ENCODE data around the gene GNAS. TPM values are rescaled to one million over a fixed set of nuclear protein-coding genes. Genes with fewer than 3 reads are reported as not detected.

Gene GNAS
- total RNA-seq, 1 experiment from 2014 or later: 418 TPM

DNA sequence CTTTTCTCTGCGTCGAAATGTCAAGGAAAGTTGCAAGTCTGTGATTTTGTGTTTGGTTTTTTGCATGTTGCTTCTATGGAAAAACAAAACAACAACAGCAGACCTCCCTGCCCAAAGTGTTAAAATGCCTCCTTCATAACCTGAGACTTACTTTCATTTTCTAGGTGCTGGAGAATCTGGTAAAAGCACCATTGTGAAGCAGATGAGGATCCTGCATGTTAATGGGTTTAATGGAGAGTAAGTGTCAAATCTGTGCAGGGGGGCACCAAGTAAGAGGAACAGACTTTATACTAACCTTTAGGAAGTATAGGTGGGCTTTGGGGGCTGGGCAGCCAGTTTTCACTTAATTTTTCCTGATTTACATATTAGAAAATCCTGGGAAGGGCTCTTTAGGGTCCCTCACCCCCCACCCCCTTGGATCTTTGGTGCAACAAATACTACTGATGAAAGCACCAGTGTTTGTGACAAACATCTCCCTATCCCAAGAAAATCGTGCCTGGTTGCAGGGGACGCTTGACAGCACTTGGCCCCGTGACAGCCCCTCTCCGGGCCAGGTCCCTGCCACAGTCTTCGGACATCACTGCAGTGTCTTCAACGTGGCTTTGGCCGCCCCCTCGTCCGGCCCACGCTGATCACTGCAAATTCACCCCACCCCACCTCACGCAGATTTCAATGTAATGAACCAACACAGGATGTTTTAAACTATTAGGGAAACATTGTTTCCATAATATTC is 43.1 kb downstream of the GNAS start:
- DNase-seq (ENCODE audit: low read depth): no peak

- no peak for DNase-seq (ENCODE audit: low read depth)
Observed at GRCh38 chr20:58896820-58897219, 44.3 kb downstream of the GNAS start.

GRCh38 chr20:58897488-58897887 is 45.0 kb downstream of the GNAS start:
- DNase-seq (ENCODE audit: low read depth): no peak

GRCh38 chr20:58898629-58899408 is 46.3 kb downstream of the GNAS start:
- DNase-seq (ENCODE audit: low read depth): no peak

DNA sequence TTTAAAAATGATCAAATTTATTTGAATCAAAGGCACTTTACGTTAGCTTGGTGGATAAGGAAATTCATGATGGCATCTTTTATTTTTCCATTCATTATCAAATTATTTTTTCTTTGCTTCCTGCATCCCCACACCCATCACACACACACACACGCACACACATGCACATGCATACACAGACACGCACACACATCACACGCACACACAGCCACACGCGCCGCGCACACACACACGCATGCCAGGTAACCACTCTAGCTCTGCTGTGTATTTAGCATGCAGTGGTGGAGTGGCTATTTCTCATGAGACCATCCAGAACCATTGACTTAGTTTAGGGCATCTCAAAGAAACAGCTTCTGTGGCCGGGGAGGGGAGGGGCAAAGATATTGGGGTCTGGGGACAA is 47.0 kb downstream of the GNAS start:
- DNase-seq (ENCODE audit: low read depth): no peak

GRCh38 chr20:58900397-58900796 is 47.9 kb downstream of the GNAS start:
- no peak for DNase-seq (ENCODE audit: low read depth)

GRCh38 chr20:58901488-58902402 is 49.2 kb downstream of the GNAS start:
- DNase-seq (ENCODE audit: low read depth): no peak

DNA sequence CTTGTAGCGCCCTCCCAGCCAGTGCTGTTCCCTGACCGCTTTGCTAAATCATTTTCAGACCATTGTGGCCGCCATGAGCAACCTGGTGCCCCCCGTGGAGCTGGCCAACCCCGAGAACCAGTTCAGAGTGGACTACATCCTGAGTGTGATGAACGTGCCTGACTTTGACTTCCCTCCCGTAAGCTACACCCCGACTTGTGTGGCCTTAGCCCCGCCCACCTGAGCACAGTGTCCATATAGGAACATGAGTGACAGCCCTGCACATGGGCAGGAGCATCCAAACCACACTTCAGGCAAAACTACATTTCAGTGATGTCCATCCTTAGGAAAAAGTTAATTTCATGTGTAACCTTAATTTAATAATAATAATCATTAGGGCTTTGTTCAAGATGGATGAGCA is 51.1 kb downstream of the GNAS start:
- DNase-seq (ENCODE audit: low read depth): no peak

- no peak for DNase-seq (ENCODE audit: low read depth)
Observed at GRCh38 chr20:58905236-58905635, 52.7 kb downstream of the GNAS start.

DNA sequence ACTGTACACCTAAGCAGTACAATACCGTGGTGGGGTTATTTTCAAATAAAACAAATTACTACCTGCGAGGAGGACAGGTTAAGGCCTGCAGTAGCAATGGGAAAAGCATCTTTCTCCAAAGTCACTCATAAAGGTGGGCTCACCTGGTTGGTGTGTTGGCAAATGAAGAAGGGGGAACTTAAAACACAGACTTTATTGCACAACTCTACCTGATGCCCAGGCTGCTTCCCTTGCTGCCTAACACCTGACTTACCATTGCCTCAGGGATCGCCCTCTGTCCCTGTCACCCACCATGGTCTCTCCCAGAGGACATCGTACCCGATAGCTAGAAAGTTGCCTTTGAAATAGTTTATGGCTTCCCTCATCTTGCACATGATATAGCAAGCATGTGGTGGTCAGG is 53.6 kb downstream of the GNAS start:
- no peak for DNase-seq (ENCODE audit: low read depth)

GRCh38 chr20:58906894-58907293 is 54.4 kb downstream of the GNAS start:
- peak; percentile 23 for DNase-seq (ENCODE audit: low read depth)

DNA sequence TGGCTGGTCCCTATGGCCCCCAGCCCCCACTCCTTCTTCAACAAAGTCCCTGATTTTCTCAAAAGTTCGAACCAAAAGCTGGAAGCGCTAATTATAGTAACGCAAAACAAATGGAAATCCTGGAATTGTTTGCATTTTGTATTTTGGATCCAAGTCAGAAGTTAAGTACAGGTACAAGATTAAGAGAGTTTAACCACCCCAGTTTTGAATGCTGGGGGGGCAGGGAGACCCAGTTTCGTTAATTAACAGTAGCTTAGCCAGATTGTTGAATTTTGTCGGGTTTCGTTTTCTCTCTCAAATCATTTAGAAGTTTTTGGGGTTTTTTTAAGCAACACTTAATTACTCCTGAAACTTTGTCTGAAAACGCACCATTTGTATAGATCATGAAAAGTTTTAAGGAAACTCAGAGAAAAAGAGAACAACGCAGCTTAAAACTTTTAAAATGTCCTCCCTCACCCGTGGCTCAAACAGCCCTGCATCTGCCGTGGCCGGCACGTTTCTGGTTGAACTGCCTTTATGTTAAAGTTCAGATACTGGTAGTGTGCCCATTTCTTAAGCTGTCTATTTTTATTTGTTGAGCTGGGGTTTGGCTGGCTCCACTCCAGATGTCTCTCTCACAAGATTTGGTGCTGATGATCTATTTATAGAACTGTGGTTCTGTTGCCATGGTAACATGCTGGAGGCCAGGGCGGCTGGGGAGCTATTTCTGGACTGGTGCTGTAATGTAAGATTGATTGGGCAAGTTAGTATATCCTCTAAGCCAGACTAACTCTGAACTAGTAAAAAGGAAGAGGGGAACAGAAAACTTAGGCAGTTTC is 55.0 kb downstream of the GNAS start:
- DNase-seq (ENCODE audit: low read depth): peak; percentile 80

DNA sequence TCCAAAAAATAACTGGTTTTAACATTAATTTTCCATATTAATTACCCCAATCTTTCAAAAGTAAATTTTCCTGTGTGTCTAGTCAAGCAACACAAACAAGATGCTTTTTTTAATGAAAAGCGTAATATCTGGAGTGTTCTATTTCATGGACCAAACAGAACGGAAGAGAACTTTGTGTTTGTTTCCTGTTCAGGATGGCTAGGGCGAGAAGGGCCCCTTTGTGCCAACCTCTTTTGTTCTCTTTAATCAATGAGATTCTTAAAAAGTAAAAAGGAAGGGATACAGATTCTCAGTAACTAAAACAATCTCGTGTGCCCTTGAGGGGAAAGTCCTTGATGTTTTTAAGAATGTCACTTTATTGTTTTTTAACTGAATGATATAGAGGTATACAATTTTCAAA is 55.7 kb downstream of the GNAS start:
- DNase-seq (ENCODE audit: low read depth): no peak

DNA sequence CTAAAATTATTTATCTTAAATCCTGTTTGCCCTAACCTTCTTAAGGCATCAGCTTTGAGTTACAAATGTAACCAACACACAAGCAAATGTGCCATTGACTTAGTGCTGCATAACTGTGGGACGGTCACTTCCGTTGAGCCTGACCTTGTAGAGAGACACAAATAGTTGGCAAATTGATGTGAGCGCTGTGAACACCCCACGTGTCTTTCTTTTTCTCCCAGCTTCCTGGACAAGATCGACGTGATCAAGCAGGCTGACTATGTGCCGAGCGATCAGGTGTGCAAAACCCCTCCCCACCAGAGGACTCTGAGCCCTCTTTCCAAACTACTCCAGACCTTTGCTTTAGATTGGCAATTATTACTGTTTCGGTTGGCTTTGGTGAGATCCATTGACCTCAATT is 56.4 kb downstream of the GNAS start:
- DNase-seq (ENCODE audit: low read depth): no peak

- DNase-seq (ENCODE audit: low read depth): no peak
Observed at GRCh38 chr20:58909585-58909984, 57.1 kb downstream of the GNAS start.

GRCh38 chr20:58910473-58910872 is 58.0 kb downstream of the GNAS start:
- DNase-seq (ENCODE audit: low read depth): no peak

DNA sequence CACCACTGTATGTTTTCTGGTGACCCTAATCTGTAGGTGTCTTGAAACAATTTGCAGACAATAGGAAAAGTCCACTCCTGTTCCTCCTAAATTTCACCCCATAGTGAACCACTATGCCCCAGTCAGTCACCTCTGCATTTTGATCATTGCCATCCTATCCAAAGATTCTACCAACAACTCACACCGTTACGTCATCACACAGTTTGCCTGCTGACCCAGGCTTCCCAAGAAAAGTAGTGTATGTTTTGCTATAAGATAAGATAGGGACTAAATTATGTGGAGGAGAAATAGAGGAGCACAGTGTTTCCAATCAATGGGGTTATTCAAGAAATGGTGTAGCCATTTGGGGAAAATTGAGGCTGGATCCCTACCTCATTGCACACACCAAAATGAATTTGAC is 58.8 kb downstream of the GNAS start:
- DNase-seq (ENCODE audit: low read depth): no peak

DNA sequence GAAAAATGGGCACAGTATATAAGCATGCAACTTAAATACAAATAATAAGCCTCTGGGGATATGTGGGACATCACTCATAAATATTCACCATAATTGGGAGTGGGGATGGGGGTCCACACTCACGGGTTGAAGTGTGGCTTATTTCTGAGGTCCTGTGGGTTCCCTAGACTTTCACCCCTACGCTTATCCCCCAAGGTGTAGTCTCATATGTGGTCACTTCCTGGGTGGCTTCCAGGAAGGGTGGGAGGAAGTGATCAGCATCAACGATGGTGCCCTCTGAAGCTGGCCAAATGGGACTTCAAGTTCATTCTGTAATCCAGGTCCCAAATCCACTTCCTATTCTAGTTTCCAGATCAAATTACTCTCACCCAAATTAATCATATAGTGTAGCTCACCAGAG is 59.5 kb downstream of the GNAS start:
- no peak for DNase-seq (ENCODE audit: low read depth)

DNA sequence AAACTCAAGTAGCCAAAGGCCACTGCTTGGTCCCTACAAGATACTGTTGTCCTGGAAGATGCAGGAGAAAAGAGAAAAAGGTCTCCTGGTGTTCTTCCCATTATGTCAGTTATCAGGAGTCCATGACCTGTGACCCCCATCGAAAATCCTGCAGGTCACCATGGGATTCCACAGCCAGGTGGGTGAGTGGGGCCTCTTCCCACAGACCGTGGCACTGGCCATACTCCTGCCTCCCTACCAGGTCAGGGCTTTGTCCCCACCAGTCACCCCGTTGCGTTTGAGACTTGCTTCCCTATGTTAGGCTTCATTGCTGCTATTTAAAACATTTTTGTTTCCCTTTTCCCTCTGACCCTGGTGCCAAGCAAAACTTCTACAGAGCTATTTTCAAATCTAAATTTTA is 60.6 kb downstream of the GNAS start:
- DNase-seq (ENCODE audit: low read depth): no peak

- DNase-seq (ENCODE audit: low read depth): no peak
Observed at GRCh38 chr20:58918621-58919020, 66.1 kb downstream of the GNAS start.

DNA sequence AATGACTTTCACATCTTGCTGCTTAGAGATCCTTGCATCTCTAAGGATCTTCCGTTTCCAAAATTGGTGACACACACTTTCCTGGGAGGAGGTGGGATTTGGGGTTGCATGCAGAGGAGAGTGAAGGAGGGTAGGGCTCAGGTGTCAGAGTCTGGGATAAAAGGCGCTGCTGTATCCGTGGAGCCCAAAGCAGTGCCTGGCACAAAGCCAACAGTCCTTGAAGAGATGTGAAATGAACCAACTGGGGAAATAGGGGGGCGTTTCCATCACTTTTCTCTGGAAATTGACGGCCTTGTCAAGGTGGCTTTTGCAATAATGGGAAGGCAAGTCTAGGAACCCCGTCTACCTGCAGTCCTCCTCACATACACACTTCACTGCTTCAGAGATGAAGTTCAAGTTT is 69.0 kb downstream of the GNAS start:
- no peak for DNase-seq (ENCODE audit: low read depth)

Data from HT1080 (cell line).